ENCODE data around the gene WDR5.

DNA sequence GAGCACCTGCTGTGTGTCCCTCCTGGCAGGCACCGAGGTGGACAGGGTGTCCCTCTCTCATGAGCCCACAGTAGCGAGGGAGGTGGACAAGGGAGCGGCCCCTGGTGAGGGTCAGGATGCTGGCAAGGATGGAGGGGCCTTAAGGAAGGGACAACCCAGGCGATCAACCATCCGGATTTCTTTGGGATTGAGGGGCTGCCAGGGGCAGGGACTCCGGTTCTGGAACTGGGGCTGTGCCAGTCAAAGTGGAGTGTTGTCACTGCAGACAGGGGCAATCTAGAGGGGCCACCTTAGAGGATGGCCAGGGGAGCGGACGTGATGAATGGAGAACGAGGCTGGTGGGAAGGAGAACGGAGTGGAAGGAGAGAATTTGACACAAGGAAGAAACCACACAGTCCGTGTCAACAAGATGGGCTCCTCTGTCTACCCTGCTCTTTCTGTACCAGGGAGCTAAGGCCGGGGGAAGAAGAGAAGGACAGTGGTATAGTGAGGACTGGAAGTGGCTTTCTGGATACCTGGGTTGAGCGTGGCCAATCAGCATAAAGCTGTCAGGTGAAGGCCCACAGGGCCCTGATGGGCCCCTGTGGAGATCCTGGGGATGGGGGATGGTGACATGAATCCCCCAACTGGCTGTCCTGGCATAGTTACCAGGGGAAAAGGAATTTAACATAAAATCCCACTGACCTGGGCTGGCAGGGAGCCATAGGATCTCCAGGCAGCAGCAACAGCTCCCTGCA, 4.2 kb upstream of the WDR5 start:
- TF ChIP-seq, protein P1, sequence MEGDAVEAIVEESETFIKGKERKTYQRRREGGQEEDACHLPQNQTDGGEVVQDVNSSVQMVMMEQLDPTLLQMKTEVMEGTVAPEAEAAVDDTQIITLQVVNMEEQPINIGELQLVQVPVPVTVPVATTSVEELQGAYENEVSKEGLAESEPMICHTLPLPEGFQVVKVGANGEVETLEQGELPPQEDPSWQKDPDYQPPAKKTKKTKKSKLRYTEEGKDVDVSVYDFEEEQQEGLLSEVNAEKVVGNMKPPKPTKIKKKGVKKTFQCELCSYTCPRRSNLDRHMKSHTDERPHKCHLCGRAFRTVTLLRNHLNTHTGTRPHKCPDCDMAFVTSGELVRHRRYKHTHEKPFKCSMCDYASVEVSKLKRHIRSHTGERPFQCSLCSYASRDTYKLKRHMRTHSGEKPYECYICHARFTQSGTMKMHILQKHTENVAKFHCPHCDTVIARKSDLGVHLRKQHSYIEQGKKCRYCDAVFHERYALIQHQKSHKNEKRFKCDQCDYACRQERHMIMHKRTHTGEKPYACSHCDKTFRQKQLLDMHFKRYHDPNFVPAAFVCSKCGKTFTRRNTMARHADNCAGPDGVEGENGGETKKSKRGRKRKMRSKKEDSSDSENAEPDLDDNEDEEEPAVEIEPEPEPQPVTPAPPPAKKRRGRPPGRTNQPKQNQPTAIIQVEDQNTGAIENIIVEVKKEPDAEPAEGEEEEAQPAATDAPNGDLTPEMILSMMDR (IDR thresholded peaks at IDR 0.05) = no peak
- TF ChIP-seq POLR2A (IDR thresholded peaks at IDR 0.05) (no peak), POLR2AphosphoS5 (IDR thresholded peaks at IDR 0.05) (no peak)
